HG03442 (cell line): Measurements from ENCODE around the gene C2CD3.
"Not testable (repeated sequence)": the region's sequence is repeated elsewhere in the genome, so short reads cannot be mapped to it uniquely, and the experiment has no call there.

Source experiments
- ATAC-seq: cut with Tn5 transposase; IDR thresholded peaks from one replicate; pipeline ENCODE4 v1.9.1; 2021; ENCODE audit warnings: mild to moderate bottlenecking, moderate library complexity; ENCODE audit not compliant: unreplicated experiment

C2CD3 gene

GRCh38 chr11:74168838-74169237 is 2.0 kb downstream of the C2CD3 start:
- no peak for ATAC-seq

- ATAC-seq: no peak
Observed at GRCh38 chr11:74162681-74163467, 7.9 kb downstream of the C2CD3 start.

GRCh38 chr11:74159642-74160041 is 11.2 kb downstream of the C2CD3 start:
- no peak for ATAC-seq

GRCh38 chr11:74157169-74157568 is 13.6 kb downstream of the C2CD3 start:
- ATAC-seq: no peak

- ATAC-seq: no peak
Observed at GRCh38 chr11:74154620-74155281, 16.1 kb downstream of the C2CD3 start.

GRCh38 chr11:74153224-74153623 is 17.6 kb downstream of the C2CD3 start:
- no peak for ATAC-seq

- no peak for ATAC-seq
Observed at GRCh38 chr11:74147199-74147929, 23.4 kb downstream of the C2CD3 start.

- no peak for ATAC-seq
Observed at GRCh38 chr11:74144592-74144991, 26.2 kb downstream of the C2CD3 start.

GRCh38 chr11:74142624-74143023 is 28.2 kb downstream of the C2CD3 start:
- no peak for ATAC-seq

- no peak for ATAC-seq
Observed at GRCh38 chr11:74141908-74142307, 28.9 kb downstream of the C2CD3 start.

- ATAC-seq: no peak
Observed at GRCh38 chr11:74141241-74141695, 29.5 kb downstream of the C2CD3 start.

GRCh38 chr11:74139919-74140431 is 30.8 kb downstream of the C2CD3 start:
- ATAC-seq: not testable (repeated sequence)

- no peak for ATAC-seq
Observed at GRCh38 chr11:74139151-74139918, 31.5 kb downstream of the C2CD3 start.

- ATAC-seq: no peak
Observed at GRCh38 chr11:74138572-74138971, 32.2 kb downstream of the C2CD3 start.

GRCh38 chr11:74138021-74138420 is 32.8 kb downstream of the C2CD3 start:
- no peak for ATAC-seq

GRCh38 chr11:74135127-74135840 is 35.5 kb downstream of the C2CD3 start:
- ATAC-seq: no peak

GRCh38 chr11:74134661-74135060 is 36.1 kb downstream of the C2CD3 start:
- no peak for ATAC-seq

- no peak for ATAC-seq
Observed at GRCh38 chr11:74133436-74133835, 37.4 kb downstream of the C2CD3 start.

- ATAC-seq: no peak
Observed at GRCh38 chr11:74132833-74133232, 38.0 kb downstream of the C2CD3 start.

- ATAC-seq: not testable (repeated sequence)
Observed at GRCh38 chr11:74129121-74129520, 41.7 kb downstream of the C2CD3 start.
